ENCODE data around the gene GLIPR1L2. TPM values are rescaled to one million over a fixed set of nuclear protein-coding genes. Genes with fewer than 3 reads are reported as not detected.

The GLIPR1L2 gene
- total and polyA plus RNA-seq, 2 donors (not counting 1 experiment from before 2014, with no cell fraction given), result 0.37 to 0.91 TPM

GRCh38 chr12:75481013-75481705 is 90.3 kb downstream of the GLIPR1L2 start:
- peak overlapping the region; percentile 73 for H3K4me2 ChIP-seq (replicated peaks; ENCODE audit: low read depth, low read length, poor library complexity, severe bottlenecking)
- H3K9me3 ChIP-seq (ENCODE audit: control extremely low read depth in 1 of 3, control insufficient read depth in 2 of 3, insufficient read depth in 1 of 3, low read length in 2 of 3), result no peaks in the 10 kb centered on the region
- peak overlapping the region; percentile 49 for H2AFZ ChIP-seq (ENCODE audit: insufficient read depth, low read depth, low read length, poor library complexity, severe bottlenecking)
- Mint-ChIP-seq H3K4me1 (peaks cover 76% of the 10 kb centered on the region), H3K9me3 (ENCODE audit: insufficient read depth) (no peaks in the 10 kb centered on the region), H3K27ac (peak overlapping the region; percentile 99), H3K4me3 (peak overlapping the region; percentile 98), H3K27me3 (no peaks in the 10 kb centered on the region)
- intact Hi-C loops (cut with micrococcal nuclease), result loop anchor here (1.0 to 5.0 kb wide), 6 partner anchors 44 to 1282 kb away; partner anchors contain the start of genes GLIPR1L2 and OSBPL8
- DNase-seq (peak; percentile 74), ATAC-seq (ENCODE audit: low read depth) (peak; percentile 44)
- H3K27ac ChIP-seq (ENCODE audit: low read length in 2 of 2), result peak overlapping the region; percentile 75 to 79
- H3K9ac ChIP-seq (ENCODE audit: low read length), result peak overlapping the region; percentile 74
- peak overlapping the region; percentile 66 to 98 (median 80) for H3K4me3 ChIP-seq (ENCODE audit: control extremely low read depth in 1 of 5, extremely low read depth in 1 of 5, insufficient read depth in 1 of 5, low read depth in 2 of 5, low read length in 4 of 5)
- H3K4me1 ChIP-seq (ENCODE audit: control insufficient read depth in 2 of 2, insufficient read depth in 2 of 2, low read length in 2 of 2), result peaks cover 64 to 67% of the 10 kb centered on the region in 2 donors
- H3K36me3 ChIP-seq (replicated peaks in 1 of 2; ENCODE audit: control extremely low read depth in 1 of 2, control insufficient read depth in 1 of 2, extremely low read depth in 1 of 2, insufficient read depth in 2 of 2, low read length in 1 of 2), result peaks cover 2 to 27% of the 10 kb centered on the region in 2 experiments
- TF ChIP-seq EZH2 (IDR thresholded peaks at IDR 0.05; ENCODE audit: borderline replicate concordance, insufficient read depth, low read depth, low read length, poor library complexity, severe bottlenecking), result no peak
- no peak for TF ChIP-seq CTCF (IDR thresholded peaks at IDR 0.05)
- CTCF ChIA-PET, result interaction anchor here (1.0 to 10.9 kb wide), 9 partner anchors 8 to 147 kb away, joined by 3 to 124 read pairs (median 5); partner anchors contain the start of genes GLIPR1L1 and GLIPR1L2
- no peaks in the 10 kb centered on the region for H4K20me1 ChIP-seq (ENCODE audit: control insufficient read depth, insufficient read depth, low read length, poor library complexity, severe bottlenecking)
- WGBS (ENCODE audit: insufficient coverage), result 0% methylated on average over 1 of the region's 5 CpGs
- POLR2A ChIA-PET, result interaction anchor here (1.0 to 2.5 kb wide), 4 partner anchors 9 to 90 kb away, joined by 3 to 9 read pairs (median 5); partner anchors contain the start of gene GLIPR1L2
- no peaks in the 10 kb centered on the region for H3K27me3 ChIP-seq (replicated peaks in 1 of 4; ENCODE audit: control extremely low read depth in 1 of 4, control insufficient read depth in 3 of 4, insufficient read depth in 4 of 4, low read length in 3 of 4)
- H3K79me2 ChIP-seq (ENCODE audit: control insufficient read depth, insufficient read depth, low read length), result peaks cover 50% of the 10 kb centered on the region

All from B cell (primary cell).